Ishikawa (cell line): ENCODE measurements around the gene DYNC1H1.

Experiments
- CEBPB ChIP-seq: IDR thresholded peaks from 2 replicates; pipeline ENCODE4 v1.6.1; 2012
- CREB1 ChIP-seq: IDR thresholded peaks from 2 replicates; pipeline ENCODE4 v1.6.1; 2012; ENCODE audit warnings: low read depth
- EGR1 ChIP-seq: IDR thresholded peaks from 2 replicates; pipeline ENCODE4 v1.6.1; 2012
- EP300 ChIP-seq: IDR thresholded peaks from 2 replicates; pipeline ENCODE4 v1.6.1; 2012; ENCODE audit warnings: borderline replicate concordance
- FOXM1 ChIP-seq: IDR thresholded peaks from 2 replicates; pipeline ENCODE4 v1.6.1; 2012; ENCODE audit warnings: low read depth, borderline replicate concordance
- MAX ChIP-seq: IDR thresholded peaks from 2 replicates; pipeline ENCODE4 v1.6.1; 2012
- NFIC ChIP-seq: IDR thresholded peaks from 2 replicates; pipeline ENCODE4 v1.6.1; 2012
- RAD21 ChIP-seq: IDR thresholded peaks from 2 replicates; pipeline ENCODE4 v1.6.1; 2012; ENCODE audit warnings: low read depth
- TAF1 ChIP-seq: IDR thresholded peaks from 2 replicates; pipeline ENCODE4 v1.6.1; 2012; ENCODE audit warnings: low read depth, mild to moderate bottlenecking
- TCF12 ChIP-seq: IDR thresholded peaks from 2 replicates; pipeline ENCODE4 v1.6.1; 2012; ENCODE audit warnings: low read depth
- TEAD4 ChIP-seq: IDR thresholded peaks from 2 replicates; pipeline ENCODE4 v1.6.1; 2012
- USF1 ChIP-seq: IDR thresholded peaks from 2 replicates; pipeline ENCODE4 v1.6.1; 2012
- YY1 ChIP-seq: IDR thresholded peaks from 2 replicates; pipeline ENCODE4 v1.6.1; 2012; ENCODE audit warnings: low read depth
- ZBTB7A ChIP-seq: IDR thresholded peaks from 2 replicates; pipeline ENCODE4 v1.6.1; 2012; ENCODE audit warnings: low read depth
- TF ChIP-seq, protein P1 (sequence below): IDR thresholded peaks from 2 replicates; pipeline ENCODE4 v1.6.1; 2012; ENCODE audit warnings: low read depth, mild to moderate bottlenecking

The DYNC1H1 gene

DNA sequence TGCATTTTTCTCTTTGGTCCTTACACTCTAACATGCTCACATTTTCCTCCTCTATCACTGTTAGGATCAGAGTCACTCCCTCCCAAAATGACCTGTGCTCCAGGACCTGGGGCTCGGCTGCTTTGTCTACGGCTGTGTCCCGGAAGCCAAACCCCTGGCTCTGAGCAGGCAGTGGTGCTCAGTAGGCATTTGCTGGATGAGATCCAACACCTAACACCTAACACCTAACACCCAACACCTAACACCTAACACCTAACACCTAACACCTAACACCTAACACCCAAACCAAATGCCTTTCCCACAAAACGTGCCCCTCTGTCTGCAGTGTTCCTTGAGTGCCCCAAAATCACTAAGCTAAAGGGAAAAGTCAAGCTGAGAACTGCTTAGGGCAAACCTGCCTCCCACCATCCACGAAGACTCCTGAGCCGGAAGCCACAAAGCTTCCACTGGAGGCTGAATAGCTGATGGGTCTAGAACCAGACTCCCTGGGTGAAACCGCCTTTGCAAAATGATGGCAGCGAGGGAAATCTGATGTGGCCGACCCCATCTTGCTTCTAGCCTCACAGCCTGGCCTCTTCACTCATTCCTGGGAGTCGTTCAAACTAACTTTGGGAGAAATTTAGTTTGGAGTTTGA is 93.2 kb downstream of the DYNC1H1 start:
- TF ChIP-seq ZBTB7A (no peak), TEAD4 (no peak), USF1 (no peak), MAX (no peak), RAD21 (no peak), FOXM1 (no peak), CREB1 (no peak), TAF1 (no peak), YY1 (no peak)
- TF ChIP-seq, protein P1, sequence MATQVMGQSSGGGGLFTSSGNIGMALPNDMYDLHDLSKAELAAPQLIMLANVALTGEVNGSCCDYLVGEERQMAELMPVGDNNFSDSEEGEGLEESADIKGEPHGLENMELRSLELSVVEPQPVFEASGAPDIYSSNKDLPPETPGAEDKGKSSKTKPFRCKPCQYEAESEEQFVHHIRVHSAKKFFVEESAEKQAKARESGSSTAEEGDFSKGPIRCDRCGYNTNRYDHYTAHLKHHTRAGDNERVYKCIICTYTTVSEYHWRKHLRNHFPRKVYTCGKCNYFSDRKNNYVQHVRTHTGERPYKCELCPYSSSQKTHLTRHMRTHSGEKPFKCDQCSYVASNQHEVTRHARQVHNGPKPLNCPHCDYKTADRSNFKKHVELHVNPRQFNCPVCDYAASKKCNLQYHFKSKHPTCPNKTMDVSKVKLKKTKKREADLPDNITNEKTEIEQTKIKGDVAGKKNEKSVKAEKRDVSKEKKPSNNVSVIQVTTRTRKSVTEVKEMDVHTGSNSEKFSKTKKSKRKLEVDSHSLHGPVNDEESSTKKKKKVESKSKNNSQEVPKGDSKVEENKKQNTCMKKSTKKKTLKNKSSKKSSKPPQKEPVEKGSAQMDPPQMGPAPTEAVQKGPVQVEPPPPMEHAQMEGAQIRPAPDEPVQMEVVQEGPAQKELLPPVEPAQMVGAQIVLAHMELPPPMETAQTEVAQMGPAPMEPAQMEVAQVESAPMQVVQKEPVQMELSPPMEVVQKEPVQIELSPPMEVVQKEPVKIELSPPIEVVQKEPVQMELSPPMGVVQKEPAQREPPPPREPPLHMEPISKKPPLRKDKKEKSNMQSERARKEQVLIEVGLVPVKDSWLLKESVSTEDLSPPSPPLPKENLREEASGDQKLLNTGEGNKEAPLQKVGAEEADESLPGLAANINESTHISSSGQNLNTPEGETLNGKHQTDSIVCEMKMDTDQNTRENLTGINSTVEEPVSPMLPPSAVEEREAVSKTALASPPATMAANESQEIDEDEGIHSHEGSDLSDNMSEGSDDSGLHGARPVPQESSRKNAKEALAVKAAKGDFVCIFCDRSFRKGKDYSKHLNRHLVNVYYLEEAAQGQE: no peak

GRCh38 chr14:102058146-102058545 is 93.8 kb downstream of the DYNC1H1 start:
- no peak for TF ChIP-seq TCF12
- no peak for TF ChIP-seq EP300
- TF ChIP-seq USF1: no peak
- no peak for TF ChIP-seq MAX
- TF ChIP-seq CREB1: no peak
- no peak for TF ChIP-seq NFIC
- TF ChIP-seq, protein P1: no peak
- TF ChIP-seq YY1: no peak
- TF ChIP-seq EGR1: no peak
- no peak for TF ChIP-seq TEAD4
- TF ChIP-seq TAF1: no peak
- no peak for TF ChIP-seq CEBPB
- no peak for TF ChIP-seq FOXM1
- no peak for TF ChIP-seq ZBTB7A

DNA sequence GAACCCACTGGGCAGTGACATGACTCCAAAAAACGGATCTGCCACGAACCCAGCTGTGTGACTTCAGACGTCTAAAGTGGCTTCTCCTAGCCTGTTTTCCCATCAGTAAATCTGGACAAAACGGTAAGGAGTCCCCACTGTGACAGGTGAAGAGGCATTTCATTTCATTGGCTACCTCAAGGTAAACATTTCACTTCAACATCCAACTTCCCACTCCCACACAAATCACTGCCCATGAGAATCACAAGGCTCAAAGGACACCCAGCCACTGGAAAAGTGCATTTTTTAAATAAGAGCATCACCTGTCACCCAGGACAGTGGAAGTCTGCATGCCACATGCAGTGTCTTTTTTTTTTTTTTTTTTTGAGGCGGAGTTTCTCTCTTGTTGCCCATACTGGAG is 94.6 kb downstream of the DYNC1H1 start:
- TF ChIP-seq TEAD4 (no peak), TCF12 (no peak), EGR1 (no peak), CREB1 (no peak), NFIC (no peak), MAX (no peak), EP300 (no peak), YY1 (no peak), USF1 (no peak), ZBTB7A (no peak), TAF1 (no peak), FOXM1 (no peak), CEBPB (no peak), RAD21 (no peak)
- TF ChIP-seq, protein P1: no peak
